ENCODE measurements around the gene TNFRSF8.
"Not testable (repeated sequence)": the region's sequence is repeated elsewhere in the genome, so short reads cannot be mapped to it uniquely, and the experiment has no call there.

The TNFRSF8 gene

DNA sequence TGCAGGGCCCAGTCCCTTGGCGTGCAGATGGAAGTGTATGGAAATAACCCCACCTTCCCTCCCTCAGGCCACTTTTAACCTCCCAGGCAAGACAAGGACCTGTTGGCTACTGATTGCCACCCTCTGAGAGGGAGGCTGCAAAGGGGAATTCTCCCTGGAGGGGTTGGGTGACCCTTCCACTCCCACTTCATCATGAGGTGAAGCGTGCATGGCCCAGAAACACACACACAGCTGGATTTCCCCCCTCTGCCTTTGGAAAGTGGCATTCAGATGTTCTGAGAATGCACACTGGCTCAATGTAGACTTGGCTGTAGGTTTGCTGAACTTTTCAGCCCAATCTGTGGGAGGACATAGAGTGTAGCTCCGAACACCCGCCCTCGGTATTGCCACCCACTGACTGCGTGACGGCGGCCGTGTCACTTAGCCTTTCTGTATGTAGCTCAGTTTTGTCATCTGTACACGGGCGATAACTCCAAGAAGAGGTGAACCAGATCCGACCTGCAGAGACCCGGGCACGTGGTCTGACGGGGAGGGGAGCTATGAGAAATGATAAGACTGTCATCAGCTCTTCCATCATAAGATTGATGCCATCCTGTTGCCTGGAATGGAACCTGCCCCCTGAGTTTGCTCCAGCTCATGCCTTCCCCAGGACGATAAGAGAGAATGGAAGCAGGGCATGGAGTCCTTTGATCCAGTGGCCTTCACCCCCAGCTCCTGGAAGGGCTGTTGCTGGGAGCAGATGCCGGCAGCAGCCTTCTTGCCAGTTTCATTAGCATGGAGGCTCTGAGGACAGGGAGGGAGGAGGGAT lies 24.5 kb upstream of the TNFRSF8 start:
- DNase-seq (ENCODE audit: low read depth in 2 of 2), result no peak

GRCh38 chr1:12039164-12039525 lies 24.0 kb upstream of the TNFRSF8 start:
- no peak for DNase-seq (ENCODE audit: low read depth in 2 of 2)

DNA sequence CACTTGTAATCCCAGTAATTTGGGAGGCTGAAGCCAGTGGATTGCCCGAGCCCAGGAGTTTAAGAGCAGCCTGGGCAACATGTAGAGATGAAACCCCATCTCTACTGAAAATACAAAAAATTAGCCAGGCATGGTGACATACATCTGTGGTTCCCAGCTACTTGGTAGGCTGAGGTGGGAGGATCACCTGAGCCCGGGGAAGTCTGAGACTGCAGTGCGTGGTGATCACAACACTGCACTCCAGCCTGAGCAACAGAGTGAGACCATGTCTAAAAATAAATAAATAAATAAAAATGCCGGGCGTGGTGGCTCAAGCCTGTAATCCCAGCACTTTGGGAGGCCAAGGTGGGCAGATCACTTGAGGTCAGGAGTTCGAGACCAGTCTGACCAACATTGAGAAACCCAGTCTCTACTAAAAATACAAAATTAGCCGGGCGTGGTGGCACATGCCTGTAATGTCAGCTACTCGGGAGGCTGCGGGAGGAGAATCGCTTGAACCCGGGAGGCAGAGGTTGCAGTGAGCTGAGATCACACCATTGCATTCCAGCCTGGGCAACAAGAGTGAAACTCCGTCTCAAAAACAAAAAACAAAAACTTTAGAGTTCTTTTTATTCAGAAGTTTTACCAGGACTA lies 23.2 kb upstream of the TNFRSF8 start:
- DNase-seq (ENCODE audit: low read depth in 2 of 2), result not testable (repeated sequence)

DNA sequence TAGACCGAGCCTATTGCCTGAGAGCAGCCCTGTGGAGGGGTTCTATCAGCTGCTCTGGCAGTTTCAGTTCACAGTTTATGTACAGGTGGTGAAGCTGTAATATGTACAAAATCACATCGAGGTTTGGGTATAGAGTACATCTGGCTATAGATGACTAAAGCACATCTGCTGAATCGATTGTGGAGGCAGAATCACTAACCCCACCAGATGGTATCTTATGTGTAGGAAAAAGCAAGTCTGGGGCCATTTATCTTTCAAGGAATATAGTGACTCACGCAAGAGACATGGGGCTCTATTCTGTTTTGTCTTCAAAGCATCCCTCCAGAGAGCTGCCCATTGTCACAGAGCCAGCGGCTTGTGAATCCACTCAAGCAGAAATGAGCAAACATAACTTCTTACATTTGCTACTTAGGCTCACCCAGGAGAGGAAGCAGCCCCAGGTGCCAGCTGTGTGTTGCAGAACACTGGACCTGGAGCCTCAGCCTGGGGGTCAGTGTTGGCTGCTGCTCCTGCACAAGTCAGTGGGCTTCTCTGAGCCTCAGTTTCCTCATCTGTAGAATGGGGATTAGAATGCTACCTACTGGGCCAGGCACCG lies 22.5 kb upstream of the TNFRSF8 start:
- DNase-seq (ENCODE audit: low read depth in 2 of 2), result no peak

- not testable (repeated sequence) for DNase-seq (ENCODE audit: low read depth in 2 of 2)
Measured at GRCh38 chr1:12044187-12044877, 18.8 kb upstream of the TNFRSF8 start.

DNA sequence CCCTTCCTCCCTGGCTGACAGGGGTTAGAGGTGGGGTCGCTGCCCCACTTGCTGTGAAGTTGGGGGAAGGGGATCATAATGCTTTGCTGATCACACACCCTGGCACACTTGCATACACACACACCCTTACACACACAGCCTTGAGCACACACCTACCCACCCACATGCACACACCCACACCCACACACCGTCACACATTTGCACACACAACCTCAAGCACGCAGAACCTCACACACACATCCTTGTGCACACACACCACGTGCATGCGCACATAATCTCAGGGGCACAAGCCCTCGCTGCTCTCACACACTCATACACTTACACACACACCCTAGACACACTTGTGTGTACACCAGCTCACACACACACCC lies 16.4 kb upstream of the TNFRSF8 start:
- DNase-seq (ENCODE audit: low read depth in 2 of 2), result no peak

- DNase-seq (ENCODE audit: low read depth in 2 of 2), result peak in 1 of 2 donors; percentile 31
Measured at GRCh38 chr1:12047120-12047876, 15.8 kb upstream of the TNFRSF8 start.

GRCh38 chr1:12048372-12048771 lies 14.7 kb upstream of the TNFRSF8 start:
- no peak for DNase-seq (ENCODE audit: low read depth in 2 of 2)

DNA sequence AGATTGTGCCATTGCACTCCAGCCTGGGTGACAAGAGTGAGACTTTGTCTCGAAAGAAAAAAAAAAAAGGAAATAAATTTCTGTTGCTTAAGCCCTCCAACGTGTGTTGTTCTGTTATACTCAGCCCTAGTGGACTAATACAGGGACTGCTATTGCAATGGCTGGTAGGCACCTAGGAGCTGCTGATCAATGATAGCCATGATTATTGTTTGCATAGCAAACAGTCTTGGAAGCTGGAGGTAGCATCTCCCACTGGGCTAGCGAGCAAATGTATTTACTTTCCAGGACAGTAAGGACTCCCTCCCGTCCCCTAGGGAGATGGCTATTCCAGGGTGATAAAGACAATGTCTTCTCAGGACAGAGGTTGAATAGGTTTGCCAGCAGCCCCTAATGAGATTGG lies 13.5 kb upstream of the TNFRSF8 start:
- DNase-seq (ENCODE audit: low read depth in 2 of 2), result no peak

GRCh38 chr1:12051361-12051760 lies 11.7 kb upstream of the TNFRSF8 start:
- no peak for DNase-seq (ENCODE audit: low read depth in 2 of 2)

DNA sequence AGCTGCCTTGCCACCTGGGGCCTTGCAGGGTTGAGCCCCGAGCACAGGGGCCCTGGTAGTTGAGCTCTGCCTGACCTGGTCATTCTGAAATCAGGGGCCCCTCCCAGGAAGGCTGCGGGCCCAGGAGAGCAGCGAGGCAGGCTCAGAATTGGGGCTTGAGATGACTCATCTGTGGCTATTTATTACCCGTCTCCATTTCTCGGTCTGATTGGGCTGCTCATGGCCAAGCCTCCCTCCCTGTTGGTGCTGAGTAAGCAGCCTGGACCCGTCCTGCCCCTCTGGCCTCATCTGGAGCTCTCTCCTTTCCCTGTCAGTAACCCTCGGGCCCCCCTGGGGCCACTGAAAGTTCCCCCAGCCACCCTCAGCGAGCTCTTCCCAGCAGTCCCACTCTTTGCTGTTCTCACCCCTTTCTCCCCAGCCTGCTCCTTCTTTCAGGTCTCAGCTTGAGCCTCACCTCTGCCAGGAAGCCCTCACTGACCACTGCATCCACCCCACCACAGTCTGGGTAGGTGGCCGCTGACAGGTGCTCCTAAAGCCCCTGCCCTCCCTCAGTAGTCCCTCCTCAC lies 11.0 kb upstream of the TNFRSF8 start:
- DNase-seq (ENCODE audit: low read depth in 2 of 2), result no peak

DNA sequence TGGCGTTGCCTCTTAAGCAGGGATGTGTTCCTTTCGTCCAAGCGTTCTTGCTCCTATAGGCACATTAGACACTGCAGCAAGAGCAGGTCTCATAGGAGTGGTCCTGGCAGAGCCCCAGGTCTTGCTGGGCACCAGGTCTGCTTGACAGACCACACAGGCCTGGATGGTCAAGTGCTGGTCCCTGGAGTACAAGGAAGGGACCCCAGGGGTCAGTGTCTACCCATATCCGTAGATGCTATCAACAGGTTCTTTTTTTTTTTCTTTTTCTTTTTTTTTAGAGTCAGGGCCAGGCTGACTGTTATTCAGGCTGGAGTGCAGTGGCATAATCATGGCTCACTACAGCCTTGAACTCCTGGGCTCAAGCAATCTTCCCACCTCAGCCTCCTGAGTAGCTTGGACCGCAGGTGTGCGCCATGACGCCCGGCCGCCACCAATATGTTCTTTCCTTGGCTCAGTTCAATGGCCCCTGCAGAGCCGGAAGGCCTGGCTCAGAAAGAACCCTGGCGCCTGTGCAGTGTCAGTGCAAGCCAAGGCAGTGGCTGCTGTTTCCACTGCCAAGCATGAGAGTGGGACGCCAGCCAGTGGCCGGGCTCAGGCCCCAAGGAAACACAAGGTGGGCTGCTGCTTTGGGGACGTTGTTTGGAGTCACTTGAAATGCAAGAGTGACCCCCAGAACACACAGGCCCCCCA lies 10.0 kb upstream of the TNFRSF8 start:
- no peak for DNase-seq (ENCODE audit: low read depth in 2 of 2)

GRCh38 chr1:12053752-12054548 lies 9.2 kb upstream of the TNFRSF8 start:
- no peak for DNase-seq (ENCODE audit: low read depth in 2 of 2)

DNA sequence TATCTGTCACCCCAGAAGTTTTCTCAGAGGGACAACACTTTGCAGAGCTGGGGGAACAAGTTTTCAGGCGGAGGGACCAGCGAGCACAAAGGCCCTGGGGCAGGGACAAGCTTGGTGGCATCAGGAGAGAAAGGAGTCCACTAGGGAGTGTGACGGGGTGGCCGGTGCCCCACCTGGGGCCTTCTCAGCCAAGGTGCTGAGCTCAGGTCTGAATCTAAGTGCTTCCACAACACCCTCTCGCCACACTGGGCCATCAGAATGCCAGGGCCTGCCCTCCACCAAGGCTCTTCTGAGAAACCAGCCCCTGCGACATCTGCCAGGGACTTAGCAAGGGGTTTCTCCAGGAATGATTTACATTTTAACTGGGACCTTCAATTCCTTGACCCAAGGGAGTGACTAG lies 7.8 kb upstream of the TNFRSF8 start:
- DNase-seq (ENCODE audit: low read depth in 2 of 2), result no peak

- no peak for DNase-seq (ENCODE audit: low read depth in 2 of 2)
Measured at GRCh38 chr1:12056331-12056841, 6.7 kb upstream of the TNFRSF8 start.

DNA sequence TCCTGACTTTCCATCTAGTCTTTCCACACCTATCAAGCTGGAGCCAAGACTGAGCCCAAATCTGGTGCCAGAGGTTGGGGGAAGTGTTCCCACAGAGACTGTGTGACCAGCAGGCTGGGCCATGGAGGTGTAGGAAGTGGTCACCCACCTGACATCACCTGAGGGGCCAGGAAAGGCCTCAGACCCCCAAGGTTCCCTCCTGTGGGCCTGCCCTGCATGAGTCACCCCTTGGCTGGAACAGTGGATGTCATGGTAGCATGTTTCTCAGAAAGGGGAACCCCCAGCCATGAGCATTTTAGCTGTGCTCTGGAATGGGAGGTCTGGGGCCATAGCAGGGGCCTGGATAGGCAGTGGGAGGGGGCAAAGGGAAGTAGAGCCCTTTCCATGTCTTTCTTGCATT lies 5.7 kb upstream of the TNFRSF8 start:
- DNase-seq (ENCODE audit: low read depth in 2 of 2), result no peak

DNA sequence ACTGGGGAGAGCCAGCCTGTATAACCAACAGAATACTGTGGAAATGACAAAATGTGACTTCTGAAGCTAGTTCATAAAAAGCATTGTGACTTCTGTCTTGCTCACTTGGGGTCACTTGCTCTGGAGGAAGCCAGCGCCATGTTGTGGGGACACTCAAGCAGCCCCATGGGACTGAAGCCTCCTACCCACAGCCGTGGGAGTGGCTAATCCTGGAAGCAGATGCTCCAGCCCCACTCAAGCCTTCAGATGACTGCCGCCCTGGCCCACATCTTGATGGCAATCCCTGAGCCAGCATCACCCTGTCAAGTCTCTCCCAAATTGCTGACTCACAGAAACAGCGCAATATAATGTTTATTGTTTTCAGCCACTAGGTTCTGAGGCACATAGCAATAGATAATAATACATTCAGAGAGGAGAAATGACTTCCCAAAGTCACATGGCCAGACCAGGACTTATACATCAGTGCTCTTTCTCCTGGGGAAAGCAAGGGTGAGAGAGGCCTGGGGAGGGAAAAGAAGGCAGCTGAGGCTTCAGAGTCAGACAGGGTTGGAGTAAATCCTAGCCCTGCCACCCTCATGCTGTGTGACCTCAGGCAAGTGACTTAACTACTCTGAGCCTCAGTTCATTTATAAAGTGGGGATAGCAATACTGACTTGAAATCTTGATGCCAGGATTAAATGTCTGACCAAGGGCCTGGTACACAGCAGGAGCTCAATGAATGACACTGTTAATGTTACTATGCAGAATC lies 5.0 kb upstream of the TNFRSF8 start:
- no peak for DNase-seq (ENCODE audit: low read depth in 2 of 2)

GRCh38 chr1:12059226-12059625 lies 3.9 kb upstream of the TNFRSF8 start:
- no peak for DNase-seq (ENCODE audit: low read depth in 2 of 2)

Measured in activated CD8-positive, alpha-beta memory T cell treated with anti-CD3 and anti-CD28 coated beads for 4 hours (primary cell).